RWPE2 (cell line): Measurements from ENCODE around the gene ROBO1.
A peak's percentile ranks its signal among the peaks of the same experiment; 100 is the strongest.

ENCODE experiments used
- ATAC-seq: fragments of 200-7000 bp; cut with Tn5 transposase; 3 replicates; pipeline ENCODE4 v1.9.1; 2021; ENCODE audit warnings: low read depth
- DNase-seq: peaks from one replicate; pipeline ENCODE4 v3.0.0-alpha.2; 2020; ENCODE audit warnings: low spot score
- H3K27ac ChIP-seq: fragments of 450-650 bp; 2 replicates; pipeline ENCODE4 v1.5.1; 2017; ENCODE audit warnings: mild to moderate bottlenecking; ENCODE audit not compliant: poor library complexity, severe bottlenecking
- H3K27me3 ChIP-seq: fragments of 250-450 bp; sonication (Bioruptor Pico); 2 replicates; pipeline ENCODE4 v1.5.1; 2021; ENCODE audit warnings: mild to moderate bottlenecking, moderate library complexity; ENCODE audit not compliant: insufficient read depth, poor library complexity, severe bottlenecking
- H3K36me3 ChIP-seq: fragments of 250-450 bp; sonication (Bioruptor Pico); 2 replicates; pipeline ENCODE4 v1.5.1; 2020; ENCODE audit warnings: low read depth, mild to moderate bottlenecking, moderate library complexity
- H3K4me1 ChIP-seq: fragments of 250-450 bp; sonication (Bioruptor Pico); 2 replicates; pipeline ENCODE4 v1.5.1; 2021; ENCODE audit warnings: mild to moderate bottlenecking, moderate library complexity; ENCODE audit not compliant: insufficient read depth, poor library complexity, severe bottlenecking
- H3K4me3 ChIP-seq: fragments of 250-450 bp; sonication (Bioruptor Pico); 2 replicates; pipeline ENCODE4 v1.5.1; 2021; ENCODE audit warnings: mild to moderate bottlenecking, moderate library complexity; ENCODE audit not compliant: severe bottlenecking
- H3K9me3 ChIP-seq: fragments of 250-450 bp; sonication (Bioruptor Pico); 2 replicates; pipeline ENCODE4 v1.5.1; 2021; ENCODE audit warnings: mild to moderate bottlenecking, moderate library complexity; ENCODE audit not compliant: severe bottlenecking
- TF ChIP-seq, protein P1 (sequence below): fragments of 450-650 bp; IDR thresholded peaks from one replicate; pipeline ENCODE4 v1.5.1; 2017; ENCODE audit warnings: mild to moderate bottlenecking, moderate library complexity; ENCODE audit not compliant: poor library complexity, severe bottlenecking

The ROBO1 gene

DNA sequence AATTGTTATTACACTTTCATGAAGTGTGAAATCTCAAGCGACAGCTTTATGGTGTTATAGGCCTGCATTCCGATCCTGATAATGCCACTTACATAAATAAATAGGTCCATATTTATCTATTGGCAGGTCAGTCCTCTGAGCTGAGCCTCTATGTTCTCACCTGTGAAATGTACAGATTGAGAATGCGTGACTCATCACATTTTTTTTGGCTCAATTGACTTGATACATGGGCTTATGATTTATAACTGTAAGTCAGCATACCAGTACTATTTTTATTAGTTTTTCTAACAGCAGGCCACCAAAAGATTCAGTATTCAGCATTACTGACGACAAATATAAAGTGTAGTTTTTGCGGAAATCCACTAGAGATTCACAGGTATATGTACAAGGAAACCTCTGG is 344.4 kb downstream of the ROBO1 start:
- peaks cover 12% of the 10 kb centered on the region for H3K4me1 ChIP-seq
- no peak for ATAC-seq
- no peaks in the 10 kb centered on the region for H3K9me3 ChIP-seq
- H3K36me3 ChIP-seq, result no peaks in the 10 kb centered on the region
- H3K4me3 ChIP-seq, result no peak overlapping the region
- TF ChIP-seq, protein P1, sequence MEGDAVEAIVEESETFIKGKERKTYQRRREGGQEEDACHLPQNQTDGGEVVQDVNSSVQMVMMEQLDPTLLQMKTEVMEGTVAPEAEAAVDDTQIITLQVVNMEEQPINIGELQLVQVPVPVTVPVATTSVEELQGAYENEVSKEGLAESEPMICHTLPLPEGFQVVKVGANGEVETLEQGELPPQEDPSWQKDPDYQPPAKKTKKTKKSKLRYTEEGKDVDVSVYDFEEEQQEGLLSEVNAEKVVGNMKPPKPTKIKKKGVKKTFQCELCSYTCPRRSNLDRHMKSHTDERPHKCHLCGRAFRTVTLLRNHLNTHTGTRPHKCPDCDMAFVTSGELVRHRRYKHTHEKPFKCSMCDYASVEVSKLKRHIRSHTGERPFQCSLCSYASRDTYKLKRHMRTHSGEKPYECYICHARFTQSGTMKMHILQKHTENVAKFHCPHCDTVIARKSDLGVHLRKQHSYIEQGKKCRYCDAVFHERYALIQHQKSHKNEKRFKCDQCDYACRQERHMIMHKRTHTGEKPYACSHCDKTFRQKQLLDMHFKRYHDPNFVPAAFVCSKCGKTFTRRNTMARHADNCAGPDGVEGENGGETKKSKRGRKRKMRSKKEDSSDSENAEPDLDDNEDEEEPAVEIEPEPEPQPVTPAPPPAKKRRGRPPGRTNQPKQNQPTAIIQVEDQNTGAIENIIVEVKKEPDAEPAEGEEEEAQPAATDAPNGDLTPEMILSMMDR, result no peak
- no peaks in the 10 kb centered on the region for H3K27me3 ChIP-seq
- DNase-seq, result no peak
- no peak overlapping the region for H3K27ac ChIP-seq

GRCh38 chr3:79421273-79421672 is 346.5 kb downstream of the ROBO1 start:
- H3K4me1 ChIP-seq, result peaks cover 12% of the 10 kb centered on the region
- H3K9me3 ChIP-seq, result no peaks in the 10 kb centered on the region
- no peaks in the 10 kb centered on the region for H3K27me3 ChIP-seq
- no peak overlapping the region for H3K4me3 ChIP-seq
- TF ChIP-seq, protein P1, result no peak
- DNase-seq, result no peak
- no peaks in the 10 kb centered on the region for H3K36me3 ChIP-seq
- no peak for ATAC-seq
- no peak overlapping the region for H3K27ac ChIP-seq

DNA sequence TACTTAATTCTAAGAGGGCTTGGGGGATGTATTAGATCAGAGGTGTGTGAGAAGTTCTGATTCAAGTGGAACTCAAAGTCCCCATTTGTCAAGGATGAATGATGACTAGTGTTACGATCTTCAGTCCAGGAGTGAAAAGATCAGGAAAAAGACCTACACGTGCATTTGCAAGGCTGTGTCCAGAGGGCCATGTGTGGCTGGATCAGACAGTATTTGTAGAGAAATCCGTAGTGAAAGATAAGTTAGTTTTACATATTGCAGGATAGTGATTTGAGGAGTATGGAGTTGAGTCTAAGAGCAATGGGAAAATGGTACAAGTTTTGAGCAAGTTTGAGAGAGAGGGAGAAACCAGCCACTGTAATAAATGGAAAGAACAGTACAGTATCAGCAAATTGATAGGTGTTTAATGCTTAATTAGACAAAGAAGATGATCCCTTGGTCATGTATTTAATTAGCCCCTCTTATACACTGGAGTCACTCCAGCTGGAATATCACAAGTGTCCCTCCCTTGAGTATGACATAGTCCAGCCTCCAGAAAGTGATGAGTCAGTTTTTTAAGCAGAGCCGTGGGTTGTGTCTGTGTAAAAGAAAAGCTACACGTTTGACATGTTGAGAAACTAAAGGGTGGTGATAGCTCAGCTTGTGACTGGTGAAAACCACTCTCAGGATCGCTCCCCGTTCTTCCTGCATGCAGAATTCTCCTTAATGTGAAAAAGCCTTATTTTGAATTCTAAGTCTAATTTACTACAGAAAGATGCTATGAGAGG is 348.8 kb downstream of the ROBO1 start:
- no peak overlapping the region for H3K27ac ChIP-seq
- H3K36me3 ChIP-seq, result no peaks in the 10 kb centered on the region
- H3K4me1 ChIP-seq, result no peaks in the 10 kb centered on the region
- no peak for DNase-seq
- no peak for ATAC-seq
- TF ChIP-seq, protein P1, result no peak
- H3K27me3 ChIP-seq, result no peaks in the 10 kb centered on the region
- no peak overlapping the region for H3K4me3 ChIP-seq
- no peaks in the 10 kb centered on the region for H3K9me3 ChIP-seq

GRCh38 chr3:79415356-79415755 is 352.4 kb downstream of the ROBO1 start:
- ATAC-seq, result no peak
- DNase-seq, result no peak
- H3K36me3 ChIP-seq, result no peaks in the 10 kb centered on the region
- TF ChIP-seq, protein P1, result no peak
- H3K27ac ChIP-seq, result no peak overlapping the region
- no peaks in the 10 kb centered on the region for H3K4me1 ChIP-seq
- H3K9me3 ChIP-seq, result no peaks in the 10 kb centered on the region
- no peak overlapping the region for H3K4me3 ChIP-seq
- no peaks in the 10 kb centered on the region for H3K27me3 ChIP-seq

- Histone ChIP-seq H3K27ac (no peak overlapping the region), H3K4me1 (no peaks in the 10 kb centered on the region), H3K4me3 (no peak overlapping the region), H3K36me3 (no peaks in the 10 kb centered on the region), H3K27me3 (no peaks in the 10 kb centered on the region), H3K9me3 (no peaks in the 10 kb centered on the region)
- ATAC-seq (0 out of 3 replicates have a peak, but pooled peaks have one; percentile 36), DNase-seq (no peak)
- TF ChIP-seq, protein P1, result no peak
These were observed 353.0 kb downstream of the ROBO1 start for GRCh38 chr3:79414806-79415205.
